ENCODE results near the gene EEIG2. TPM values are rescaled to one million over a fixed set of nuclear protein-coding genes. Genes with fewer than 3 reads are reported as not detected.

The EEIG2 gene
- polyA plus RNA-seq, 1 of the 3 experiments (the other 2 are of a cell fraction): 2.9 TPM

- no peaks in the 10 kb centered on the region for H3K9me2 ChIP-seq
- CTCF ChIA-PET: interaction anchor here (0.6 to 6.0 kb wide), 35 partner anchors 10 to 779 kb away, joined by 3 to 48 read pairs (median 5); partner anchors contain the start of gene PRPF38B
- H3K36me3 ChIP-seq (replicated peaks in 1 of 2; ENCODE audit: control insufficient read depth in 1 of 2, insufficient read depth in 2 of 2, low read length in 1 of 2): no peaks in the 10 kb centered on the region
- H3K4me3 ChIP-seq (ENCODE audit: low read depth in 2 of 2, low read length in 1 of 2): peak overlapping the region; percentile 77 to 82
- POLR2A ChIA-PET: interaction anchor here (1.1 to 2.7 kb wide), 4 partner anchors 73 to 540 kb away, joined by 3 to 12 read pairs (median 5); partner anchors contain the start of genes PRPF38B and SLC25A24
- H3K27ac ChIP-seq (ENCODE audit: low read depth in 2 of 2, low read length in 1 of 2): peak overlapping the region; percentile 54 to 76; a peak in 3 of 4 replicates
- H3K4me1 ChIP-seq (ENCODE audit: control insufficient read depth in 1 of 2, insufficient read depth in 2 of 2, low read depth in 1 of 2, low read length in 1 of 2): peaks cover 6 to 12% of the 10 kb centered on the region in 2 experiments; a peak in 3 of 4 replicates
- TF ChIP-seq RAD21 (IDR thresholded peaks at IDR 0.05; ENCODE audit: low read length) (no peak), RXRA (IDR thresholded peaks at IDR 0.05; ENCODE audit: borderline replicate concordance, low read depth) (no peak), ZBTB33 (IDR thresholded peaks at IDR 0.05; ENCODE audit: borderline replicate concordance, low read depth) (no peak)
- no peaks in the 10 kb centered on the region for H3K9me3 ChIP-seq
- H3K9ac ChIP-seq: peak overlapping the region; percentile 67
- H3K4me2 ChIP-seq: peak overlapping the region; percentile 86
- no peaks in the 10 kb centered on the region for H3F3A ChIP-seq (replicated peaks; ENCODE audit: insufficient read depth)
- no peaks in the 10 kb centered on the region for H4K20me1 ChIP-seq (ENCODE audit: insufficient read depth)
- peak overlapping the region; percentile 69; the same call in 1 of the 2 replicates for H2AFZ ChIP-seq (ENCODE audit: low read depth)
- WGBS (ENCODE audit: low lambda C conversion rate): under 1% methylated on average over 17 of the region's 59 CpGs
- peaks cover 34% of the 10 kb centered on the region for H3K79me2 ChIP-seq (ENCODE audit: insufficient read depth)
- DNase-seq: peak; percentile 87
- no peaks in the 10 kb centered on the region for H3K27me3 ChIP-seq (ENCODE audit: insufficient read depth)
These were observed 431 bp downstream of the EEIG2 start for GRCh38 chr1:108560189-108560873.

GRCh38 chr1:108560874-108561459 lies 1.1 kb downstream of the EEIG2 start:
- peak overlapping the region; percentile 54 to 76; a peak in 3 of 4 replicates for H3K27ac ChIP-seq (ENCODE audit: low read depth in 2 of 2, low read length in 1 of 2)
- H4K20me1 ChIP-seq (ENCODE audit: insufficient read depth): no peaks in the 10 kb centered on the region
- no peaks in the 10 kb centered on the region for H3K9me3 ChIP-seq
- H3F3A ChIP-seq (replicated peaks; ENCODE audit: insufficient read depth): no peaks in the 10 kb centered on the region
- H3K36me3 ChIP-seq (replicated peaks in 1 of 2; ENCODE audit: control insufficient read depth in 1 of 2, insufficient read depth in 2 of 2, low read length in 1 of 2): no peaks in the 10 kb centered on the region
- WGBS (ENCODE audit: low lambda C conversion rate): 12% methylated on average over 5 of the region's 5 CpGs
- H3K4me2 ChIP-seq: peak overlapping the region; percentile 86
- H3K4me1 ChIP-seq (ENCODE audit: control insufficient read depth in 1 of 2, insufficient read depth in 2 of 2, low read depth in 1 of 2, low read length in 1 of 2): peaks cover 9 to 12% of the 10 kb centered on the region in 2 experiments; a peak in 3 of 4 replicates
- DNase-seq: peak; percentile 64
- ChIA-PET CTCF (interaction anchor here (0.8 to 6.0 kb wide), 25 partner anchors 9 to 343 kb away, joined by 3 to 48 read pairs (median 7); partner anchors contain the start of gene PRPF38B), POLR2A (interaction anchor here (0.5 to 2.7 kb wide), 4 partner anchors 48 to 361 kb away, joined by 3 to 12 read pairs (median 5); partner anchors contain the start of genes PRPF38B and SLC25A24)
- peak overlapping the region; percentile 69; the same call in 1 of the 2 replicates for H2AFZ ChIP-seq (ENCODE audit: low read depth)
- peaks cover 36% of the 10 kb centered on the region for H3K79me2 ChIP-seq (ENCODE audit: insufficient read depth)
- H3K4me3 ChIP-seq (ENCODE audit: low read depth in 2 of 2, low read length in 1 of 2): peak overlapping the region; percentile 77 to 82
- H3K27me3 ChIP-seq (ENCODE audit: insufficient read depth): no peaks in the 10 kb centered on the region
- no peaks in the 10 kb centered on the region for H3K9me2 ChIP-seq
- peak overlapping the region; percentile 67 for H3K9ac ChIP-seq
- TF ChIP-seq RFX5 (IDR thresholded peaks at IDR 0.05; ENCODE audit: low read length) (no peak), REST (IDR thresholded peaks at IDR 0.05; ENCODE audit: low read depth, low read length) (no peak), GABPA (IDR thresholded peaks at IDR 0.05; ENCODE audit: low read depth) (no peak), RCOR1 (IDR thresholded peaks at IDR 0.05; ENCODE audit: low read length) (no peak), EP300 (IDR thresholded peaks at IDR 0.05; ENCODE audit: borderline replicate concordance in 1 of 2, low read depth in 1 of 2, low read length in 1 of 2) (no peak), CTCF (IDR thresholded peaks at IDR 0.05) (peak; percentile 32), GATA2 (CRISPR knock-in tag; IDR thresholded peaks at IDR 0.05) (no peak), POLR2AphosphoS5 (IDR thresholded peaks at IDR 0.05; ENCODE audit: low read depth, low read length) (peak; percentile 22; the same call in 1 of the 2 replicates), TEAD4 (IDR thresholded peaks at IDR 0.05; ENCODE audit: borderline replicate concordance, insufficient read depth) (no peak), TAF1 (IDR thresholded peaks at IDR 0.05; ENCODE audit: borderline replicate concordance, low read depth, low read length) (no peak), FOXJ3 (CRISPR knock-in tag; IDR thresholded peaks at IDR 0.05) (no peak), MXI1 (IDR thresholded peaks at IDR 0.05; ENCODE audit: low read depth, low read length) (no peak), MAX (IDR thresholded peaks at IDR 0.05; ENCODE audit: low read depth) (no peak)

All from SK-N-SH (cell line).